Keratinocyte (primary cell): ENCODE results near the gene DMXL2. TPM values are rescaled to one million over a fixed set of nuclear protein-coding genes. Genes with fewer than 3 reads are reported as not detected.

Experiments
- DNase-seq: peaks from one replicate; pipeline ENCODE4 v3.0.0-alpha.2; 2011; ENCODE audit warnings: low read depth, missing footprints, low spot score
- FAIRE-seq: peaks from 2 replicates; lab custom pipeline; 2011; peaks lifted over from hg19 to GRCh38; lab: Jason Lieb, UNC
- H2AFZ ChIP-seq: 2 replicates; pipeline ENCODE4 v1.6.0; 2012; ENCODE audit warnings: low read length, control low read depth, inconsistent platforms; ENCODE audit not compliant: control insufficient read depth
- H3K27ac ChIP-seq: 2 replicates; pipeline ENCODE4 v1.5.1; 2011; ENCODE audit warnings: low read length; ENCODE audit not compliant: control insufficient read depth, insufficient read depth
- H3K27me3 ChIP-seq: 3 replicates; pipeline ENCODE4 v1.6.0; 2011; ENCODE audit warnings: low read length; ENCODE audit not compliant: control insufficient read depth, insufficient read depth; ENCODE audit errors: extremely low read depth
- H3K36me3 ChIP-seq, 2 experiments: 2 replicates in 1 of 2; 3 replicates in 1 of 2; pipeline ENCODE4 v1.5.1; 2011; ENCODE audit warnings: low read length in 2 of 2, mild to moderate bottlenecking in 1 of 2; ENCODE audit not compliant: control insufficient read depth in 2 of 2, insufficient read depth in 2 of 2; ENCODE audit errors: extremely low read depth in 1 of 2
- H3K4me1 ChIP-seq: 3 replicates; pipeline ENCODE4 v1.5.1; 2011; ENCODE audit warnings: low read length; ENCODE audit not compliant: control insufficient read depth, insufficient read depth; ENCODE audit errors: extremely low read depth
- H3K4me2 ChIP-seq: 3 replicates; pipeline ENCODE4 v1.6.0; 2011; ENCODE audit warnings: low read depth, low read length; ENCODE audit not compliant: control insufficient read depth, insufficient read depth; ENCODE audit errors: extremely low read depth
- H3K4me3 ChIP-seq, 3 experiments: fragments of 200-600 bp in 1 of 3; sonication (generic) in 1 of 3; 2 replicates in 2 of 3; 3 replicates in 1 of 3; pipeline ENCODE4 v1.5.1; 2011 to 2016; ENCODE audit warnings: low read length in 3 of 3, mild to moderate bottlenecking in 3 of 3, control low read depth in 2 of 3, inconsistent platforms in 1 of 3, low read depth in 1 of 3, mixed read lengths in 1 of 3, mixed run types in 1 of 3, moderate library complexity in 1 of 3; ENCODE audit not compliant: control insufficient read depth in 2 of 3, insufficient read depth in 2 of 3; ENCODE audit errors: extremely low read depth in 1 of 3
- H3K79me2 ChIP-seq: 2 replicates; pipeline ENCODE4 v1.6.0; 2012; ENCODE audit warnings: low read length; ENCODE audit not compliant: control insufficient read depth, insufficient read depth
- H3K9ac ChIP-seq: 3 replicates; pipeline ENCODE4 v1.6.0; 2011; ENCODE audit warnings: low read length; ENCODE audit not compliant: control insufficient read depth, insufficient read depth; ENCODE audit errors: extremely low read depth
- H3K9me1 ChIP-seq: 3 replicates; pipeline ENCODE4 v1.6.0; 2011; ENCODE audit warnings: low read length; ENCODE audit not compliant: control insufficient read depth, insufficient read depth; ENCODE audit errors: extremely low read depth
- H3K9me3 ChIP-seq: 2 replicates; pipeline ENCODE4 v1.5.1; 2012; ENCODE audit warnings: low read depth, low read length; ENCODE audit not compliant: control insufficient read depth
- H4K20me1 ChIP-seq: 3 replicates; pipeline ENCODE4 v1.6.0; 2011; ENCODE audit warnings: low read length; ENCODE audit not compliant: control insufficient read depth, insufficient read depth; ENCODE audit errors: extremely low read depth
- CTCF ChIP-seq, 3 experiments: IDR thresholded peaks in 1 of 3; conservative IDR thresholded peaks in 1 of 3; optimal IDR thresholded peaks in 1 of 3; 2 replicates in 2 of 3; 3 replicates in 1 of 3; pipeline versions ENCODE3 to v1.5.1; 2011; ENCODE audit warnings: low read length in 3 of 3, mild to moderate bottlenecking in 3 of 3, moderate library complexity in 2 of 3, control low read depth in 1 of 3, inconsistent platforms in 1 of 3; ENCODE audit not compliant: insufficient read depth in 2 of 3; ENCODE audit errors: extremely low read depth in 1 of 3
- EZH2 ChIP-seq: IDR thresholded peaks from one replicate; pipeline ENCODE4 v1.6.1; 2012; ENCODE audit warnings: inconsistent platforms, mild to moderate bottlenecking, low read length, moderate library complexity
- dilution Hi-C: fragments of 300-500 bp; cut with MboI; formaldehyde crosslinking; loops from one replicate; pipeline ENCODE4 v1.7.0; 2020; ENCODE audit warnings: low sequenced_read_pairs; ENCODE audit not compliant: extremely low pct_ligation_motif_present
- polyA plus RNA-seq, 5 experiments: library from polyadenylated mRNA; depleted of rRNA in 3 of 5; stranded (reverse) in 3 of 5; stranded (forward) in 1 of 5; unstranded in 1 of 5; fragments of >200 nt; gene quantifications; 1 replicate in 1 of 5; 2 replicates in 3 of 5; 3 replicates in 1 of 5; pipeline versions ENCODE4 v1.2.1 to v1.2.3, GENCODE V29; 2011 to 2012; ENCODE audit warnings: missing spikeins in 2 of 5, low read depth in 1 of 5, low replicate concordance in 1 of 5

DMXL2 gene
- polyA plus RNA-seq, 1 donor (not counting 4 experiments of a cell fraction or from before 2014, with no cell fraction given), result 14.9 TPM

DNA sequence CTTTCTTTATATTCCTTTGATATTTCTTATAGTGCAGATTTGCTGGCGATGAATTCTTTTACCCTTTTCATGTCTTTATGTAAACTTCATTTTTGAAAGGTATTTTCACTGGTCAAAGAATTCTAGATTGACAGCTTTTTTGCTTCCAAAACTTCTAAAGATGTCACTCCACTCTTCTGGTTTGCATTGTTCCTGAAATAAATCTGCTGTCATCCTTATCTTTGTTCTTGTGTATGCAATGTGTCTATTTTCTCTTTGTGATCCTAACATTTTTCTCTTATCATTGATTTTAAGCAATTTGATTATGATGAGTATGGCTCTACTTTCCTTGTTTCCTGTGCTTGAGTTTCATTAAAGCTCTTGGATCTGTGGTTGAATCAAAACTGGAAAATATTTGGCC, 177.8 kb downstream of the DMXL2 start:
- H3K27me3 ChIP-seq, result no peaks in the 10 kb centered on the region
- no peak overlapping the region for H3K4me3 ChIP-seq
- no peak overlapping the region for H2AFZ ChIP-seq
- FAIRE-seq (no peak), DNase-seq (no peak)
- no peak overlapping the region for H3K27ac ChIP-seq
- H3K9ac ChIP-seq, result no peak overlapping the region
- H3K4me2 ChIP-seq, result no peak overlapping the region
- no peaks in the 10 kb centered on the region for H3K79me2 ChIP-seq
- H3K36me3 ChIP-seq, result no peaks in the 10 kb centered on the region
- no peaks in the 10 kb centered on the region for H4K20me1 ChIP-seq
- no peaks in the 10 kb centered on the region for H3K9me3 ChIP-seq
- dilution Hi-C loops, result no loop called here
- TF ChIP-seq EZH2, result no peak
- no peak for TF ChIP-seq CTCF (optimal IDR thresholded peaks at IDR 0.05 in 1 of 3, IDR thresholded peaks at IDR 0.05 in 1 of 3, conservative IDR thresholded peaks at IDR 0.05 in 1 of 3; ENCODE audit: extremely low read depth in 1 of 3, insufficient read depth in 2 of 3, low read length in 3 of 3)
- H3K9me1 ChIP-seq, result no peaks in the 10 kb centered on the region
- peaks cover 16% of the 10 kb centered on the region for H3K4me1 ChIP-seq

DNA sequence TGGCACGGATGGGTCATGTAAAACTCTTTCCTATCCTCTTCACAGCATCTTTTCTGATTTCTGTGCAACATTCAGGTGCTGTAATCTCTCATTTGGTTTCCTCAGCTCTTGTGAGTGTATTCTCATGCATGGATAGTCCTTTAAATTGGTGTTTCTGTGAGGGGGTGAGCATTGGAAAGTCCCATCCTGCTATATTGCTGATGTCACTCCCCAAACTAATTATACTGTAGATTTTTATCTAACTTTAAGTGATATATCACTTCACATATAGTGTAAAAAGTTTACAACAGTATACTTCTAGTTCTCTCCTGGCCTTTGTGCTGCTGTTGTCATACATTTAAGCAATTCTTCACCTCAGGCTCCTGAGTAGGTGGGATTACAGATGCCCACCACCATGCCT, 178.5 kb downstream of the DMXL2 start:
- no peak overlapping the region for H3K9ac ChIP-seq
- H2AFZ ChIP-seq, result no peak overlapping the region
- no peak overlapping the region for H3K27ac ChIP-seq
- H3K4me3 ChIP-seq, result no peak overlapping the region
- no peaks in the 10 kb centered on the region for H3K36me3 ChIP-seq
- DNase-seq (no peak), FAIRE-seq (no peak)
- no peaks in the 10 kb centered on the region for H4K20me1 ChIP-seq
- no peaks in the 10 kb centered on the region for H3K79me2 ChIP-seq
- peaks cover 9% of the 10 kb centered on the region for H3K4me1 ChIP-seq
- no peaks in the 10 kb centered on the region for H3K27me3 ChIP-seq
- H3K9me3 ChIP-seq, result no peaks in the 10 kb centered on the region
- H3K9me1 ChIP-seq, result no peaks in the 10 kb centered on the region
- no peak overlapping the region for H3K4me2 ChIP-seq
- TF ChIP-seq CTCF (optimal IDR thresholded peaks at IDR 0.05 in 1 of 3, IDR thresholded peaks at IDR 0.05 in 1 of 3, conservative IDR thresholded peaks at IDR 0.05 in 1 of 3; ENCODE audit: extremely low read depth in 1 of 3, insufficient read depth in 2 of 3, low read length in 3 of 3) (no peak), EZH2 (no peak)
- dilution Hi-C loops, result no loop called here
